DND-41 (cell line): ENCODE results near the gene LTF.

Experiments used
- CTCF ChIP-seq: IDR thresholded peaks from 2 replicates; pipeline ENCODE4 v1.5.1; 2012; ENCODE audit warnings: borderline replicate concordance, low read length, moderate library complexity, mild to moderate bottlenecking; ENCODE audit not compliant: poor library complexity, severe bottlenecking; ENCODE audit errors: extremely low read depth
- EZH2 ChIP-seq: IDR thresholded peaks from 3 replicates; pipeline ENCODE4 v1.6.1; 2012; ENCODE audit warnings: borderline replicate concordance, low read depth, mild to moderate bottlenecking, moderate library complexity, low read length, inconsistent platforms; ENCODE audit not compliant: severe bottlenecking

GRCh38 chr3:46401579-46401978 lies 63.1 kb downstream of the LTF start:
- TF ChIP-seq CTCF (no peak), EZH2 (no peak)
